IMR-90 (cell line): ENCODE results near the gene SCN4A. TPM values are rescaled to one million over a fixed set of nuclear protein-coding genes. Genes with fewer than 3 reads are reported as not detected.

Source experiments
- ATAC-seq: fragments of 200-7000 bp; cut with Tn5 transposase; 2 replicates; pipeline ENCODE4 v1.9.1; 2020; ENCODE audit warnings: low read depth, mild to moderate bottlenecking, moderate library complexity
- BruUV-seq: library from RNA; stranded (reverse); fragments of 400-500 nt; replicated peaks from 2 replicates; lab custom pipeline; 2021; lab: Mats Ljungman, UMichigan
- CTCF ChIA-PET: fragments of 300-600 bp; formaldehyde crosslinking; extraction: SDS; loops from one replicate; lab custom pipeline; 2021; ENCODE audit warnings: antibody characterized with exemption; lab: Yijun Ruan, JAX
- POLR2A ChIA-PET: fragments of 300-600 bp; sonication (Branson Sonifier 250); formaldehyde crosslinking; loops from one replicate; lab custom pipeline; 2022; ENCODE audit warnings: antibody characterized with exemption; ENCODE audit not compliant: unreplicated experiment; lab: Charles Lee
- DNase-seq: peaks from one replicate; pipeline ENCODE4 v3.0.0; 2013
- H2AFZ ChIP-seq: replicated peaks from 2 replicates; pipeline ENCODE3; 2013; ENCODE audit warnings: low read length, mild to moderate bottlenecking; ENCODE audit not compliant: poor library complexity
- H2AK5ac ChIP-seq: 2 replicates; pipeline ENCODE4 v1.6.1; 2013; ENCODE audit warnings: low read depth, low read length, inconsistent platforms
- H2AK9ac ChIP-seq: replicated peaks from 2 replicates; pipeline ENCODE3; 2013; ENCODE audit warnings: mild to moderate bottlenecking, low read depth, low read length, moderate library complexity; ENCODE audit not compliant: poor library complexity
- H2BK120ac ChIP-seq: 2 replicates; pipeline ENCODE4 v1.6.1; 2013; ENCODE audit warnings: low read depth, low read length, inconsistent platforms
- H2BK15ac ChIP-seq: 3 replicates; pipeline ENCODE4 v1.6.1; 2013; ENCODE audit warnings: low read depth, low read length, inconsistent platforms
- H2BK20ac ChIP-seq: 2 replicates; pipeline ENCODE4 v1.6.1; 2013; ENCODE audit warnings: low read depth, mild to moderate bottlenecking, inconsistent platforms, low read length, moderate library complexity
- H2BK5ac ChIP-seq: 2 replicates; pipeline ENCODE4 v1.6.1; 2013; ENCODE audit warnings: mild to moderate bottlenecking, low read depth, low read length, inconsistent platforms; ENCODE audit not compliant: poor library complexity, severe bottlenecking
- H3K14ac ChIP-seq: replicated peaks from 2 replicates; pipeline ENCODE4 v1.6.1; 2013; ENCODE audit warnings: low read depth, low read length, inconsistent platforms
- H3K18ac ChIP-seq: 2 replicates; pipeline ENCODE4 v1.6.1; 2013; ENCODE audit warnings: low read depth, low read length, control low read depth
- H3K23ac ChIP-seq: 2 replicates; pipeline ENCODE4 v1.6.1; 2013; ENCODE audit warnings: low read depth, low read length, inconsistent platforms
- H3K27ac ChIP-seq: 2 replicates; pipeline ENCODE4 v1.5.1; 2013; ENCODE audit warnings: mild to moderate bottlenecking, control low read depth, low read length; ENCODE audit not compliant: insufficient read depth
- H3K27me3 ChIP-seq: 2 replicates; pipeline ENCODE4 v1.6.1; 2013; ENCODE audit warnings: low read length; ENCODE audit not compliant: control insufficient read depth, insufficient read depth
- H3K36me3 ChIP-seq: 2 replicates; pipeline ENCODE4 v1.6.1; 2013; ENCODE audit warnings: low read length, mixed read lengths; ENCODE audit not compliant: control insufficient read depth, insufficient read depth
- H3K4ac ChIP-seq: 2 replicates; pipeline ENCODE4 v1.6.1; 2013; ENCODE audit warnings: low read depth, low read length, inconsistent platforms
- H3K4me1 ChIP-seq: 2 replicates; pipeline ENCODE4 v1.6.1; 2013; ENCODE audit warnings: low read length, mixed read lengths; ENCODE audit not compliant: control insufficient read depth, insufficient read depth
- H3K4me2 ChIP-seq: 2 replicates; pipeline ENCODE4 v1.6.1; 2013; ENCODE audit warnings: low read depth, mild to moderate bottlenecking, control low read depth, low read length, moderate library complexity
- H3K4me3 ChIP-seq: 2 replicates; pipeline ENCODE4 v1.5.1; 2013; ENCODE audit warnings: low read depth, mild to moderate bottlenecking, control low read depth, low read length, moderate library complexity; ENCODE audit not compliant: insufficient read depth
- H3K56ac ChIP-seq: 2 replicates; pipeline ENCODE4 v1.6.1; 2013; ENCODE audit warnings: low read length, inconsistent platforms; ENCODE audit not compliant: insufficient read depth; ENCODE audit errors: extremely low read depth
- H3K79me1 ChIP-seq, 2 experiments: 2 replicates each; pipeline ENCODE4 v1.6.1; 2013; ENCODE audit warnings: low read length in 2 of 2, inconsistent platforms in 1 of 2, low read depth in 1 of 2
- H3K9ac ChIP-seq: 2 replicates; pipeline ENCODE4 v1.6.1; 2013; ENCODE audit warnings: low read depth, low read length, control low read depth
- H3K9me1 ChIP-seq: 2 replicates; pipeline ENCODE4 v1.6.1; 2013; ENCODE audit warnings: low read length, inconsistent platforms; ENCODE audit not compliant: insufficient read depth
- H3K9me3 ChIP-seq: 2 replicates; pipeline ENCODE4 v1.6.1; 2013; ENCODE audit warnings: low read length; ENCODE audit not compliant: control insufficient read depth, insufficient read depth
- H4K20me1 ChIP-seq: 2 replicates; pipeline ENCODE4 v1.6.1; 2013; ENCODE audit warnings: low read length, inconsistent platforms; ENCODE audit not compliant: insufficient read depth
- H4K5ac ChIP-seq: 2 replicates; pipeline ENCODE4 v1.6.1; 2013; ENCODE audit warnings: mild to moderate bottlenecking, low read depth, low read length, control low read depth
- H4K8ac ChIP-seq, 2 experiments: 2 replicates each; pipeline ENCODE4 v1.6.1; 2013; ENCODE audit warnings: low read depth in 2 of 2, low read length in 2 of 2, control low read depth in 1 of 2, inconsistent platforms in 1 of 2
- H4K91ac ChIP-seq: 2 replicates; pipeline ENCODE4 v1.6.1; 2013; ENCODE audit warnings: low read depth, low read length, inconsistent platforms; ENCODE audit not compliant: insufficient read depth
- MAZ ChIP-seq: IDR thresholded peaks from 2 replicates; pipeline ENCODE4 v1.6.1; 2012; ENCODE audit warnings: low read depth, mild to moderate bottlenecking, low read length, improper control_type of control experiment, moderate library complexity, borderline replicate concordance
- MXI1 ChIP-seq: IDR thresholded peaks from 2 replicates; pipeline ENCODE4 v1.6.1; 2012; ENCODE audit warnings: low read depth, mild to moderate bottlenecking, low read length, moderate library complexity, borderline replicate concordance
- NFE2L2 ChIP-seq: fragments of 150-350 bp; IDR thresholded peaks from 2 replicates; pipeline ENCODE4 v1.6.1; 2016; ENCODE audit warnings: low read depth, mild to moderate bottlenecking, low read length
- WGBS, 2 experiments: methylation state at CpG; one replicate each; pipeline versions ENCODE4 v1.1.5 to v1.1.7; 2013; ENCODE audit warnings: missing lambda C conversion rate in 2 of 2; ENCODE audit not compliant: insufficient read length in 1 of 2; ENCODE audit errors: extremely low coverage in 2 of 2; 5-methylcytosine and 5-hydroxymethylcytosine counted together
- dilution Hi-C: fragments of 300-500 bp; cut with HindIII; formaldehyde crosslinking; loops from one replicate; pipeline ENCODE4 v1.14.3; 2018; ENCODE audit warnings: low sequenced_read_pairs; ENCODE audit not compliant: unreplicated experiment
- in situ Hi-C: fragments of 300-500 bp; cut with MboI; formaldehyde crosslinking; loops from 3 replicates; pipeline ENCODE4 v1.14.3; 2019; ENCODE audit warnings: low sequenced_read_pairs, inconsistent platforms, mixed read lengths
- intact Hi-C: fragments of 100-400 bp; cut with micrococcal nuclease; formaldehyde crosslinking; loops from 2 replicates; pipeline ENCODE4 v1.10.0; 2022
- polyA plus RNA-seq, 3 experiments: library from polyadenylated mRNA; depleted of rRNA; stranded (reverse); fragments of >200 nt; gene quantifications; 2 replicates each; pipeline ENCODE4 v1.2.3, GENCODE V29; 2012; ENCODE audit warnings: low replicate concordance in 1 of 3
- total RNA-seq: library from RNA; depleted of rRNA; stranded (reverse); fragments of >200 nt; gene quantifications from 2 replicates; pipeline ENCODE4 v1.2.3, GENCODE V29; 2012

The SCN4A gene
- total and polyA plus RNA-seq, 2 of the 4 experiments (the other 2 are of a cell fraction), result not detected

GRCh38 chr17:63942309-63942985 lies 30.3 kb downstream of the SCN4A start:
- Histone ChIP-seq H2BK5ac (no peak overlapping the region), H3K79me1 (no peaks in the 10 kb centered on the region), H3K4me3 (no peak overlapping the region), H3K9ac (no peak overlapping the region), H3K56ac (no peak overlapping the region), H3K14ac (no peak overlapping the region), H3K4ac (no peak overlapping the region), H2BK15ac (no peak overlapping the region), H3K27ac (no peak overlapping the region), H4K20me1 (no peaks in the 10 kb centered on the region), H3K4me2 (no peak overlapping the region), H2BK20ac (no peak overlapping the region), H3K27me3 (peaks cover 10% of the 10 kb centered on the region), H3K9me3 (no peaks in the 10 kb centered on the region; the same call in 1 of the 2 replicates), H4K5ac (no peak overlapping the region), H3K36me3 (no peaks in the 10 kb centered on the region), H4K91ac (no peak overlapping the region), H4K8ac (no peak overlapping the region), H3K18ac (no peak overlapping the region), H3K9me1 (no peaks in the 10 kb centered on the region), H2AFZ (no peak overlapping the region), H3K4me1 (no peaks in the 10 kb centered on the region), H2AK9ac (no peak overlapping the region), H2BK120ac (no peak overlapping the region), H2AK5ac (no peak overlapping the region), H3K23ac (no peak overlapping the region)
- ChIA-PET CTCF (no interaction called here), POLR2A (no interaction called here)
- no TSS peak for BruUV-seq
- intact Hi-C loops (no loop called here), in situ Hi-C loops (no loop called here), dilution Hi-C loops (no loop called here)
- no peak for TF ChIP-seq MXI1
- TF ChIP-seq MAZ, result no peak
- TF ChIP-seq NFE2L2, result no peak
- 88% methylated on average over 11 of the region's 21 CpGs; no CpG with 5 or more reads in 1 of the 2 experiments for WGBS, 2 experiments
- DNase-seq (no peak), ATAC-seq (no peak)
